K562 (cell line): ENCODE measurements around the gene FILIP1L. TPM values are rescaled to one million over a fixed set of nuclear protein-coding genes. Genes with fewer than 3 reads are reported as not detected.

ENCODE experiments used
- ATAC-seq: fragments of 200-7000 bp; cut with Tn5 transposase; 3 replicates; pipeline ENCODE4 v1.9.1; 2020; ENCODE audit warnings: moderate library complexity
- BruUV-seq: library from RNA; stranded (reverse); fragments of 400-500 nt; replicated peaks from 2 replicates; lab custom pipeline; 2021; lab: Mats Ljungman, UMichigan
- CTCF ChIA-PET: fragments of 300-600 bp; formaldehyde crosslinking; extraction: SDS; loops from one replicate; lab custom pipeline; 2021; ENCODE audit warnings: low intra/inter-chr PET ratio; lab: Yijun Ruan, JAX
- POLR2A ChIA-PET: fragments of 300-600, 350-650 bp; sonication (Branson Sonifier 250); formaldehyde crosslinking; extraction: SDS; loops from one replicate; lab custom pipeline; 2021; ENCODE audit warnings: antibody characterized with exemption, inconsistent platforms; lab: Yijun Ruan, JAX
- DNase-seq, 4 experiments: peaks; one replicate each; pipeline versions ENCODE4 v3.0.0 to v3.0.0-alpha.2; 2011 to 2018; ENCODE audit warnings: low spot score in 3 of 4, mixed read lengths in 3 of 4; ENCODE audit errors: extremely low read depth in 1 of 4
- FAIRE-seq: peaks from 2 replicates; lab custom pipeline; 2011; peaks lifted over from hg19 to GRCh38; lab: Jason Lieb, UNC
- H2AFZ ChIP-seq: 2 replicates; pipeline ENCODE4 v1.6.0; 2011; ENCODE audit warnings: low read depth, low read length, control low read depth, inconsistent platforms
- H3K27ac ChIP-seq: fragments of 200-600 bp; 3 replicates; pipeline ENCODE4 v1.8.0; 2011; ENCODE audit warnings: low read depth, mild to moderate bottlenecking, control low read depth, inconsistent platforms, low read length, moderate library complexity, mixed read lengths; ENCODE audit errors: extremely low read depth
- H3K27me3 ChIP-seq, 2 experiments: fragments of 300-600 bp in 1 of 2; 2 replicates in 1 of 2; 3 replicates in 1 of 2; pipeline versions ENCODE4 v1.6.0 to v1.8.0; 2011; ENCODE audit warnings: inconsistent platforms in 2 of 2, low read length in 2 of 2, mild to moderate bottlenecking in 1 of 2, mixed read lengths in 1 of 2, moderate library complexity in 1 of 2; ENCODE audit not compliant: control insufficient read depth in 2 of 2, insufficient read depth in 2 of 2
- H3K36me3 ChIP-seq: fragments of 300-600 bp; 3 replicates; pipeline ENCODE4 v1.8.0; 2011; ENCODE audit warnings: mild to moderate bottlenecking, low read length, inconsistent platforms; ENCODE audit not compliant: control insufficient read depth, insufficient read depth
- H3K4me1 ChIP-seq, 2 experiments: fragments of 200-600 bp in 1 of 2; replicated peaks in 1 of 2; 2 replicates in 1 of 2; 3 replicates in 1 of 2; pipeline versions ENCODE4 v1.5.1 to v1.8.0; 2011; ENCODE audit warnings: inconsistent platforms in 2 of 2, low read length in 2 of 2, mild to moderate bottlenecking in 1 of 2, mixed read lengths in 1 of 2, moderate library complexity in 1 of 2; ENCODE audit not compliant: control insufficient read depth in 2 of 2, insufficient read depth in 2 of 2
- H3K4me2 ChIP-seq: 2 replicates; pipeline ENCODE4 v1.6.1; 2011; ENCODE audit warnings: low read length, control low read depth, inconsistent platforms, mixed read lengths; ENCODE audit not compliant: insufficient read depth
- H3K4me3 ChIP-seq: fragments of 200-600 bp; sonication (generic), shearing (Covaris generic); 2 replicates; pipeline ENCODE4 v1.5.1; 2016; ENCODE audit warnings: control low read depth, inconsistent platforms
- H3K79me2 ChIP-seq: fragments of 200-600 bp; 3 replicates; pipeline ENCODE4 v1.8.0; 2011; ENCODE audit warnings: low read length, inconsistent platforms; ENCODE audit not compliant: control insufficient read depth, insufficient read depth
- H3K9ac ChIP-seq, 2 experiments: 2 replicates each; pipeline versions ENCODE4 v1.6.0 to v1.6.1; 2011; ENCODE audit warnings: low read depth in 2 of 2, low read length in 2 of 2, control low read depth in 1 of 2, inconsistent platforms in 1 of 2, mild to moderate bottlenecking in 1 of 2, mixed read lengths in 1 of 2; ENCODE audit not compliant: insufficient read depth in 1 of 2
- H3K9me1 ChIP-seq: one replicate; pipeline ENCODE4 v1.6.0; 2011; ENCODE audit warnings: inconsistent platforms, mild to moderate bottlenecking, low read length, moderate library complexity; ENCODE audit not compliant: control insufficient read depth, insufficient read depth
- H3K9me3 ChIP-seq: replicated peaks from 2 replicates; pipeline ENCODE4 v1.5.1; 2011; ENCODE audit warnings: low read depth, low read length, inconsistent platforms; ENCODE audit not compliant: control insufficient read depth, insufficient read depth
- H4K20me1 ChIP-seq: replicated peaks from 2 replicates; pipeline ENCODE4 v1.6.1; 2011; ENCODE audit warnings: low read length, inconsistent platforms, mixed read lengths; ENCODE audit not compliant: control insufficient read depth, insufficient read depth
- BRD4 ChIP-seq: fragments of 200-600 bp; sonication (generic); IDR thresholded peaks from 2 replicates; pipeline ENCODE4 v1.6.1; 2017; ENCODE audit warnings: inconsistent platforms
- DIDO1 ChIP-seq: fragments of 450-650 bp; IDR thresholded peaks from 2 replicates; pipeline ENCODE4 v1.6.1; 2016; ENCODE audit warnings: low read depth, missing biosample characterization, missing genetic modification characterization
- E2F6 ChIP-seq, 2 experiments: IDR thresholded peaks; 2 replicates each; pipeline ENCODE4 v1.6.1; 2011; ENCODE audit warnings: borderline replicate concordance in 1 of 2, control low read depth in 1 of 2, low read depth in 1 of 2, low read length in 1 of 2, mild to moderate bottlenecking in 1 of 2, mixed read lengths in 1 of 2, moderate library complexity in 1 of 2; ENCODE audit not compliant: insufficient read depth in 1 of 2, insufficient read length in 1 of 2, poor library complexity in 1 of 2, severe bottlenecking in 1 of 2; ENCODE audit errors: extremely low read depth in 1 of 2
- FOXP1 ChIP-seq: sonication (generic); formaldehyde crosslinking; IDR thresholded peaks from 2 replicates; pipeline ENCODE4 v1.8.0; 2022; ENCODE audit warnings: mild to moderate bottlenecking, missing genetic modification reagents
- GATAD2B ChIP-seq: fragments of 450-650 bp; IDR thresholded peaks from 2 replicates; pipeline ENCODE4 v1.6.1; 2017; ENCODE audit warnings: mild to moderate bottlenecking, borderline replicate concordance
- JUN ChIP-seq, 2 experiments: sonication (generic) in 1 of 2; formaldehyde crosslinking in 1 of 2; IDR thresholded peaks; 2 replicates each; pipeline versions ENCODE4 v1.6.1 to v1.8.0; 2012 to 2022; ENCODE audit warnings: borderline replicate concordance in 2 of 2, mild to moderate bottlenecking in 2 of 2, improper control_type of control experiment in 1 of 2, low read depth in 1 of 2, low read length in 1 of 2, missing genetic modification reagents in 1 of 2
- PATZ1 ChIP-seq: fragments of 250-450 bp; sonication (Bioruptor Pico); IDR thresholded peaks from 2 replicates; pipeline ENCODE4 v1.5.0; 2020; ENCODE audit warnings: mild to moderate bottlenecking, borderline replicate concordance
- SETDB1 ChIP-seq: IDR thresholded peaks from one replicate; pipeline ENCODE4 v1.6.1; 2012; ENCODE audit warnings: low read length, control low read depth, inconsistent platforms
- SIN3A ChIP-seq, 2 experiments: fragments of 150-350 bp in 1 of 2; IDR thresholded peaks; 2 replicates each; pipeline ENCODE4 v1.6.1; 2011 to 2016; ENCODE audit warnings: borderline replicate concordance in 2 of 2, low read depth in 2 of 2, low read length in 2 of 2, mild to moderate bottlenecking in 2 of 2, moderate library complexity in 2 of 2; ENCODE audit not compliant: control insufficient read depth in 1 of 2
- SMARCC2 ChIP-seq: fragments of 450-650 bp; IDR thresholded peaks from 2 replicates; pipeline ENCODE4 v1.6.1; 2017; ENCODE audit warnings: antibody characterized with exemption, moderate library complexity, mild to moderate bottlenecking, low read depth
- ZMIZ1 ChIP-seq, 2 experiments: fragments of 150-350 bp in 1 of 2; IDR thresholded peaks; 2 replicates each; pipeline ENCODE4 v1.6.1; 2012 to 2016; ENCODE audit warnings: low read depth in 2 of 2, low read length in 2 of 2, mild to moderate bottlenecking in 1 of 2, moderate library complexity in 1 of 2
- ZNF408 ChIP-seq: fragments of 250-450 bp; sonication (Bioruptor Pico); IDR thresholded peaks from 2 replicates; pipeline ENCODE4 v1.4.0; 2020; ENCODE audit warnings: low read depth, mild to moderate bottlenecking, moderate library complexity
- WGBS: fragments of 100-300 bp; shearing (Covaris generic); methylation state at CpG from one replicate; pipeline ENCODE4 v1.1.6; 2016; ENCODE audit warnings: low coverage, mixed read lengths; ENCODE audit not compliant: insufficient coverage; ENCODE audit errors: missing lambda C conversion rate; 5-methylcytosine and 5-hydroxymethylcytosine counted together
- in situ Hi-C: fragments of 300-500 bp; cut with MboI; formaldehyde crosslinking; loops from 4 replicates; pipeline ENCODE4 v1.15.0; 2018; ENCODE audit warnings: inconsistent platforms, mixed read lengths
- intact Hi-C: fragments of 100-400 bp; cut with micrococcal nuclease; formaldehyde crosslinking; loops from 2 replicates; pipeline ENCODE4 v1.14.2; 2022
- polyA plus RNA-seq, 8 experiments: library from polyadenylated mRNA; depleted of rRNA in 4 of 8; stranded (reverse) in 5 of 8; unstranded in 3 of 8; fragments of >200 nt; fragmentation: Nextera tagmentation in 2 of 8; fragmentation: Illumina TruSeq in 1 of 8; extraction: Ambion mirVana in 2 of 8; extraction: Trizol in 1 of 8; gene quantifications; 2 replicates each; pipeline versions ENCODE4 v1.2.1 to v1.2.3, GENCODE V29; 2011 to 2014; ENCODE audit warnings: inconsistent platforms in 1 of 8, missing spikeins in 1 of 8
- total RNA-seq, 7 experiments: library from RNA; depleted of rRNA in 6 of 7; stranded (reverse); fragments of >200 nt in 6 of 7; fragmentation: Illumina TruSeq in 2 of 7; extraction: Trizol in 2 of 7; gene quantifications; 2 replicates each; pipeline versions ENCODE4 v1.2.1 to v1.2.3, GENCODE V29; 2011 to 2021; ENCODE audit warnings: low replicate concordance in 1 of 7

FILIP1L gene
- total and polyA plus RNA-seq, 9 of the 15 experiments (the other 6 are each of a cell fraction or from before 2014, with no cell fraction given) = 0.50 to 2.1 (median 1.1) TPM

- intact Hi-C loops = no loop called here
- H3K27me3 ChIP-seq = no peaks in the 10 kb centered on the region
- POLR2A ChIA-PET = no interaction called here
- WGBS = 96% methylated on average over 2 of the region's 2 CpGs
- H3K27ac ChIP-seq = no peak overlapping the region
- DNase-seq (no peak), FAIRE-seq (no peak), ATAC-seq (no peak)
- no peak overlapping the region for H2AFZ ChIP-seq
- no peaks in the 10 kb centered on the region for H3K9me3 ChIP-seq
- no peak overlapping the region for H3K4me2 ChIP-seq
- no TSS peak for BruUV-seq
- no peaks in the 10 kb centered on the region for H3K79me2 ChIP-seq
- H3K36me3 ChIP-seq = no peaks in the 10 kb centered on the region
- H4K20me1 ChIP-seq = 0 out of 2 replicates have a peak, but pooled peaks cover 4% of the 10 kb centered on the region
- in situ Hi-C loops = no loop called here
- peaks cover 0 to 4% of the 10 kb centered on the region in 2 experiments; a peak in 2 of 5 replicates for H3K4me1 ChIP-seq
- CTCF ChIA-PET = no interaction called here
- no peaks in the 10 kb centered on the region for H3K9me1 ChIP-seq
- H3K4me3 ChIP-seq = no peak overlapping the region
- no peak overlapping the region for H3K9ac ChIP-seq
- TF ChIP-seq SIN3A (IDR thresholded peaks at IDR 0.05; ENCODE audit: borderline replicate concordance in 2 of 2, control insufficient read depth in 1 of 2, low read depth in 2 of 2, low read length in 2 of 2) (no peak), BRD4 (no peak), SETDB1 (no peak), FOXP1 (CRISPR knock-in tag) (no peak), E2F6 (IDR thresholded peaks at IDR 0.05; ENCODE audit: borderline replicate concordance in 1 of 2, extremely low read depth in 1 of 2, insufficient read depth in 1 of 2, insufficient read length in 1 of 2, low read depth in 1 of 2, low read length in 1 of 2, poor library complexity in 1 of 2, severe bottlenecking in 1 of 2) (no peak), PATZ1 (CRISPR knock-in tag) (no peak), ZNF408 (CRISPR knock-in tag) (no peak), ZMIZ1 (IDR thresholded peaks at IDR 0.05; ENCODE audit: low read depth in 2 of 2, low read length in 2 of 2) (no peak), GATAD2B (no peak), SMARCC2 (no peak), DIDO1 (tag) (no peak), JUN (IDR thresholded peaks at IDR 0.05; ENCODE audit: borderline replicate concordance, low read depth, low read length) (no peak), JUN (CRISPR knock-in tag; IDR thresholded peaks at IDR 0.05; ENCODE audit: borderline replicate concordance) (no peak)
Measured at GRCh38 chr3:99999536-99999935, 114.8 kb downstream of the FILIP1L start.
